ENCODE measurements around the gene NTRK2.
A peak's percentile ranks its signal among the peaks of the same experiment; 100 is the strongest.

NTRK2 gene

DNA sequence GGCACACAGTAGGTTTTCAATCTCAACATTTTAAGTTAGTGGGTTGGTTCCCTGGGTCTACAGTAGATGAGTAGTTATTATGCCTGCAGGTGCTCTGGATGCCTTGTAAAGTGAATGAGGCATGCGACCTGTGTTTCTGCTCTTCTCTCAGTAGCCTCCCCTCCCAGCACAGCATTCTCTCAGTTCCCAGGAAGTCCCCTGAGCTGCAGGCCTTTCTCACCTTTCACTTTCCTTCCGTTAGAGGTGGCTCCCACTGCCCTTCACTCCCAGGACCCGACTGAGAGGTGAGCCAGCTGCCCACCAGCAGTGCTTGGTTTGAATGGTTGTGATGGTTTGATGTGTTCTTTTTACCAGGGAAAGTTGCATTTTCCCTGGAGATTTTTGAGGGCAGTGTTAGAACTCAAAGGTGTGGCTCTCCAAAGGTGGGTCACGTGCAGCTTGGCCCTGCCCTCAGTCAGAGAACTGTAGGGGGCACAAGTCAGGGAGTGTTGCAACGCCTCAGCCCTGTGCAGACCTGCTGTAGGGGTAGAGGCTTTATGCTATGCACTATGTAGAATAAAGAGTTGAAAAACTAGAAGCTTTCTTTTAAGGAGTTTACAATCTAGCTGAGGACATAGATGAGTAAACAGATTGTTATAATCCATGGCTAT is 173.8 kb downstream of the NTRK2 start:
- no peak overlapping the region for H3K4me3 ChIP-seq (ENCODE audit: low read length)
- WGBS (ENCODE audit: insufficient coverage, insufficient read length), result no CpG with 5 or more reads among the region's 5 CpGs
- H3K27me3 ChIP-seq (ENCODE audit: control insufficient read depth, insufficient read depth, low read length), result no peaks in the 10 kb centered on the region
- DNase-seq (ENCODE audit: low read depth, low spot score), result no peak
- H3K36me3 ChIP-seq (ENCODE audit: control insufficient read depth, insufficient read depth, low read length), result no peaks in the 10 kb centered on the region
- no peak overlapping the region for H3K27ac ChIP-seq (ENCODE audit: low read length)
- H3K9me3 ChIP-seq (ENCODE audit: control insufficient read depth, insufficient read depth, low read length), result no peaks in the 10 kb centered on the region
- peaks cover 2% of the 10 kb centered on the region; the same call in 1 of the 2 replicates for H3K4me1 ChIP-seq (ENCODE audit: control insufficient read depth, insufficient read depth, low read length)

DNA sequence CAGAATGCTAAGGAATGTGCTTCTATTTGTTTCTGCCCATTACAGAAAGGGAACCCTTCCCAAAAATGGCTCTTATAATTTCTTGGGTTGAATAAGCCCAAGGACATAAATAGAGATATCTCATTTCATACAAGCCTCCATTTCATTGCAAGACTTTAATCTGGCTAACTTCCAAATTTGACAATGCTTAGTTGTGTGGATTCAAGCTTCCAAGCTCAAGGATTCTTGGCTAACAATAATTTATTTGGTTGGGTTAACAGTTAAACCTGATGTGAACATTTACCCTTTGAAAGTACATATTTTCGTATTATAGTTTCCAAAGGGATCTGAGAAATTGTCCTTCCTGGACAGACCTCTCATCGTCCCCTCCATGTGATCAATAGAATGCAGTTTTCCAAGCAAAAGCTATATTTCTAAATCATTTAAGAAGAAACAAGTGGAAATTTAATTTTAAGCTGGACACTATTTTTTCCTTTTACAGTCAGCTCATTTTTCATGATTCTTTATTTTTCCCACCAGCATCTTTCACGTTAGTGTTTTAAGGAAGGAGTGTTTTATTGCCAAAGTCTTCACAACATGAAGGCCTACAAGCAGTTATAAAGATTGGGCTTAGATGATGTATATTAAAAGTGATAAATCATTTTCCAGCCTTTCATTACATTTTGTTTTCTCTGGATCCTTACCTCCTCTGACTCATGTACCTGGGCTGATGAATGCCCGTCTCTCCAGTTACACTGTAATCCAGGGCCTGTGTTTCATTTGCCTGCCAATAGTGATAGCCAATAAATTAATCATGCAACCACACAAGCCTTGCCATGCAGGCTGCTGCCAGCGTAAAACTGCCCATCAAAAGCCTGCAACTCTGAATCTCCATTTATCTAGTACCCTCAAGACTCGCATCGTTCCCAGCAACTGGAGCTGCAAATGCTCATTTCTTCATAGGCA is 176.7 kb downstream of the NTRK2 start:
- no peak overlapping the region for H3K27ac ChIP-seq (ENCODE audit: low read length)

DNA sequence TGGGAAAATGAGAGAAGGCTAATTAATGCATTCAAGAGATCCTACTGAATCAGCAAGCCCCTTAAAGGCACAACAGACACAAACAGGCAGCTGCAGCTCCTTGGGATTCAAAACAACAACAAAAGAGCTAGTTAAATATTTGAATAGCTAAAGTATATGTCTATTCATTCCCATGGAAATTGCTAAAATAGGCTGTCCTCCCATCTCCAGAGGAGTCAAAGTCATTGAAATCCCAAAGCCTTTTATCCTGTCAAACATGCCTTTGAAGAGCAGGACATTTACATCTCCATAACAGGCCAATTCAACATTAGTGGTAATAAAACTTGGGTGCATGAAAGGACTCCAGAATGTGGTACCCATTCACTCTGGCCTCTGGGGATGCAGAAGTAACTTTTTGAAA is 177.4 kb downstream of the NTRK2 start:
- Histone ChIP-seq H3K4me3 (ENCODE audit: low read length) (no peak overlapping the region), H3K27ac (ENCODE audit: low read length) (no peak overlapping the region), H3K36me3 (ENCODE audit: control insufficient read depth, insufficient read depth, low read length) (no peaks in the 10 kb centered on the region), H3K27me3 (ENCODE audit: control insufficient read depth, insufficient read depth, low read length) (no peaks in the 10 kb centered on the region), H3K4me1 (ENCODE audit: control insufficient read depth, insufficient read depth, low read length) (peaks cover 2% of the 10 kb centered on the region; the same call in 1 of the 2 replicates), H3K9me3 (ENCODE audit: control insufficient read depth, insufficient read depth, low read length) (no peaks in the 10 kb centered on the region)
- DNase-seq (ENCODE audit: low read depth, low spot score), result no peak

More for the DNA sequence above, 176.7 kb downstream of the NTRK2 start:
- no peak for DNase-seq (ENCODE audit: low read depth, low spot score)
- no CpG with 5 or more reads among the region's 7 CpGs for WGBS (ENCODE audit: insufficient coverage, insufficient read length)
- H3K4me1 ChIP-seq (ENCODE audit: control insufficient read depth, insufficient read depth, low read length), result peaks cover 2% of the 10 kb centered on the region; the same call in 1 of the 2 replicates
- no peaks in the 10 kb centered on the region for H3K36me3 ChIP-seq (ENCODE audit: control insufficient read depth, insufficient read depth, low read length)
- H3K27me3 ChIP-seq (ENCODE audit: control insufficient read depth, insufficient read depth, low read length), result no peaks in the 10 kb centered on the region
- H3K4me3 ChIP-seq (ENCODE audit: low read length), result no peak overlapping the region
- H3K9me3 ChIP-seq (ENCODE audit: control insufficient read depth, insufficient read depth, low read length), result no peaks in the 10 kb centered on the region

DNA sequence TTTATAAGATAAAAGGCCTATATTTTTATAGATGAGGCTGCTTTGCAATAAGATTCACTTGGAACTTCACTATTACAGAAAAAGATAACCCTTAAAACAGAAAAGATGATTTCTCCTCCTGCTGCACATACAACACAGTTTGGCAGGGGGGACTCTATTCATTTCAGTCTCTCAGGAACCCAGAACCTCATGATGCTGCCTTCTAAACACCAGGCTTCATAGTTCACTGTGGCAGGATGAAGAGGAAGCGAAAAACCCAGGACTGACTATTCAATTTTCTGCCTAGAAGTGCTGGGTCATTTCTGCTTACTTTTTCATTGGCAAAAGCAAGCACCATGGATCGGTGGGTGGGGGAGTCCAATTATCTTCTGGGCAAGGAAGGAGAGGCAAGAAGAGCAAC is 179.5 kb downstream of the NTRK2 start:
- Histone ChIP-seq H3K9me3 (ENCODE audit: control insufficient read depth, insufficient read depth, low read length) (no peaks in the 10 kb centered on the region), H3K4me1 (ENCODE audit: control insufficient read depth, insufficient read depth, low read length) (peaks cover 4% of the 10 kb centered on the region), H3K4me3 (ENCODE audit: low read length) (no peak overlapping the region), H3K27ac (ENCODE audit: low read length) (no peak overlapping the region), H3K27me3 (ENCODE audit: control insufficient read depth, insufficient read depth, low read length) (no peaks in the 10 kb centered on the region), H3K36me3 (ENCODE audit: control insufficient read depth, insufficient read depth, low read length) (no peaks in the 10 kb centered on the region)
- WGBS (ENCODE audit: insufficient coverage, insufficient read length), result no CpG with 5 or more reads among the region's 2 CpGs
- no peak for DNase-seq (ENCODE audit: low read depth, low spot score)

DNA sequence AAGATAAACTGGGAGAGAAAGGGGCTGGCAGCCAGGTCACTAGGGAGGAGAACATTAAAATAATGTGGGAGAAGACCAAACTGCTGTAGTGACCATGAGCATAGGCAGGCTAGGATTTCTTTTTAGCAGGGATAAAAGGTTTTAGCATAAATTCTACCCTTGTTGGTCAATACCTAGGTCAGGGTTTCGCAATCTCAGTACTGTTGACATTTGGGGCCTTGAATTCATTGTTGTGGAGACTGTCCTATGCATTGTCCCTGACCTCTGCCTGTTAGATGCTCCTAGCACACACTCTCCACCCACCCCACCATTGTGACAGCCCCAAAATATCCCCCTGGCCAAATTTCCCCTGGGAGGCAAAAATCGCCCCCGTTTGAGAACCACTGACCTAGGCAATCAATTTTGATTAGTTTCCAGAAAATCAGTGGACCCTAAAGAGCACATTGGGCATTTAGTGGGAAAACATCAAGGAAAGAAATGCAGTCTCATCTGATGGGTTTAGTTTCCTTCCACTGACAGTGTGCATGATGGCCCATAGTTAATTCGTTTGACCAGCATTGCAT is 181.4 kb downstream of the NTRK2 start:
- H3K4me3 ChIP-seq (ENCODE audit: low read length), result no peak overlapping the region
- DNase-seq (ENCODE audit: low read depth, low spot score), result no peak
- no peaks in the 10 kb centered on the region for H3K9me3 ChIP-seq (ENCODE audit: control insufficient read depth, insufficient read depth, low read length)
- no peak overlapping the region for H3K27ac ChIP-seq (ENCODE audit: low read length)
- no peaks in the 10 kb centered on the region for H3K27me3 ChIP-seq (ENCODE audit: control insufficient read depth, insufficient read depth, low read length)
- H3K36me3 ChIP-seq (ENCODE audit: control insufficient read depth, insufficient read depth, low read length), result no peaks in the 10 kb centered on the region
- peaks cover 4% of the 10 kb centered on the region for H3K4me1 ChIP-seq (ENCODE audit: control insufficient read depth, insufficient read depth, low read length)
- no CpG with 5 or more reads among the region's 4 CpGs for WGBS (ENCODE audit: insufficient coverage, insufficient read length)

DNA sequence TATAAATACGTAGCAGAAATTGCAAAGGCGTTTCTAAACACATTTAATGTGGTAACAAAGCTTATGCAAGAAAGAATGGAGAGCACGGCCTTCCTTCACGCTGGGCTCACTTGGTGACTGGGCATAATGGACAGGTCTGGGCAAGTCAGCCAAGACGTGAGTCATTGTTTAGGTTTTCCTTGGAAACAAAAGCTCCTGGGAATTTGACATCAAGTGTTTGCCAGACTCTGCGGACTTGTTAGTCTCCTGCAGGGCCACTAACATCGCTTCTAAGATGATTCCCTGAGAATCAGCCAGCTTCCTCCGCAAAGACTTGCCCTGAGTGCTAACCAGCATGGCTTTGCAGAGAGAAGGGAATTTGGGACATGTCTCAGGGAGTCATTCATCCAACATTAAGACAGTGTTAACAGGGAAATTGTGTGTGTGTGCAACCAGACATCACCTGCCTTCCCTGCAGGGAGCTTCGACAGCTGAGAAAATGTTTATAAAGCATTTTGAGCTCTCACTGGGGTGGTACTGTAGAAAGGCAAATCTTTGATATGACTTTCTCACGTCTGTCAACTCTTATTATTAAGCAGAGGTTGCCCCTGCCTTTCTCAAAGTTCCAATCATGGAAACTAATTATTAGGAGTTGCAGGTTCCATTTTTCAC is 182.5 kb downstream of the NTRK2 start:
- Histone ChIP-seq H3K4me3 (ENCODE audit: low read length) (no peak overlapping the region), H3K27me3 (ENCODE audit: control insufficient read depth, insufficient read depth, low read length) (no peaks in the 10 kb centered on the region), H3K27ac (ENCODE audit: low read length) (no peak overlapping the region), H3K9me3 (ENCODE audit: control insufficient read depth, insufficient read depth, low read length) (no peaks in the 10 kb centered on the region), H3K36me3 (ENCODE audit: control insufficient read depth, insufficient read depth, low read length) (no peaks in the 10 kb centered on the region), H3K4me1 (ENCODE audit: control insufficient read depth, insufficient read depth, low read length) (peaks cover 2% of the 10 kb centered on the region)
- no CpG with 5 or more reads among the region's 10 CpGs for WGBS (ENCODE audit: insufficient coverage, insufficient read length)
- peak; percentile 31 for DNase-seq (ENCODE audit: low read depth, low spot score)

DNA sequence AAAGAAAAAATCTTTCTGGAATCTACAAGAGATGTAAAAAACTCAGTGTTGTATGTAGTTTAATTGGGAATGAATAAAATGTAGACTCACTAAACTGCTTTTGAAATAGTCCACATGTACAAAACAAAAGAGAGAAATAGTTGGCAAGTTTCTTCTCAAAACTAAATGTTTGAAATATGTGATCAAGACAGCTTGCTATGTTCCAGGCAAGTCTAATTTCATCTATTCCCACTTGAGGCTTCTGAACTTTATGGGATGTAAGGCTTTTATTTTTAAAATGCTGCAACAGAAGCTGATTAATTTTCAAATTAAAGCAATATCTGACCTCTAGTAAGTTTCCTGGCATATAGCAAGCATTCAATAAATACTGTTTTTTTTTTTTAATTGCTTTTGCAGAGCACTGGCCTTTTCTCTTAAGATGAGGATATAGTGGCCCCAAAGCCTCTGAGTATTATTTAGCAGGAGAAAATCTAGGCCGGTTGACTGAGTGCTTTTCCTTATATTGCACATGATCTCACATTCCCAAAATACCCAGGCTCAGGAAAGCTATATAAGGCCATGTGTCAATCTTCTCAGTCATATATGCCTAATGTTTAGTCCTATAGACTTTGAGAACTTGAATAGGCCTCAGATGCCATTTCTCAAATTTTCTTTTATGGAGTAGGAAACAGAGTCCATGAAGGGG is 183.2 kb downstream of the NTRK2 start:
- WGBS (ENCODE audit: insufficient coverage, insufficient read length), result no CpG with 5 or more reads among the region's 1 CpG
- Histone ChIP-seq H3K4me1 (ENCODE audit: control insufficient read depth, insufficient read depth, low read length) (peaks cover 2% of the 10 kb centered on the region), H3K9me3 (ENCODE audit: control insufficient read depth, insufficient read depth, low read length) (no peaks in the 10 kb centered on the region), H3K27ac (ENCODE audit: low read length) (no peak overlapping the region), H3K4me3 (ENCODE audit: low read length) (no peak overlapping the region), H3K27me3 (ENCODE audit: control insufficient read depth, insufficient read depth, low read length) (no peaks in the 10 kb centered on the region), H3K36me3 (ENCODE audit: control insufficient read depth, insufficient read depth, low read length) (no peaks in the 10 kb centered on the region)
- DNase-seq (ENCODE audit: low read depth, low spot score), result no peak

DNA sequence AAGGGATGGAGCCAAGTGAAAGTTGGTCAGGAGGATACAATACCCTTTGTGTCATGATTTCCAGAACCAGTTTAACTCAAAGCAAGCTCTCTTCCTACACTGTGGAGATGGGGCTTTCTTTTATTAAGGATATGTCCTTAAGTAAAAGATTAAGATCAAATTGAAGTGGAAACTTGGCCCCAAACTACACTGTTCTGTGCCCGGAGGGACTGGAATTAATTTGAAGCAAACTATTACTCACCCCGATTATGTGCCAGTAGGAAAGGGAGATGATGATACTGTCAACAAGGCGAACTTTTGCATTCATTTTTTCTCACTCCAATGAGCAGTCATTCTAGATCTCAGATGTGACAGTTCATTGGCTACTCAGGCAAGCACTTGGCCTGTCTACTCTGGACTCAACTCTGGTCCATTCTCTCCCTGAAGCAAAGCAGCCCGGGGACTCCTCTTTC is 186.7 kb downstream of the NTRK2 start:
- Histone ChIP-seq H3K27me3 (ENCODE audit: control insufficient read depth, insufficient read depth, low read length) (no peaks in the 10 kb centered on the region), H3K4me3 (ENCODE audit: low read length) (no peak overlapping the region), H3K36me3 (ENCODE audit: control insufficient read depth, insufficient read depth, low read length) (no peaks in the 10 kb centered on the region), H3K27ac (ENCODE audit: low read length) (no peak overlapping the region), H3K4me1 (ENCODE audit: control insufficient read depth, insufficient read depth, low read length) (peaks cover 2% of the 10 kb centered on the region), H3K9me3 (ENCODE audit: control insufficient read depth, insufficient read depth, low read length) (no peaks in the 10 kb centered on the region)
- no peak for DNase-seq (ENCODE audit: low read depth, low spot score)
- WGBS (ENCODE audit: insufficient coverage, insufficient read length), result no CpG with 5 or more reads among the region's 4 CpGs

DNA sequence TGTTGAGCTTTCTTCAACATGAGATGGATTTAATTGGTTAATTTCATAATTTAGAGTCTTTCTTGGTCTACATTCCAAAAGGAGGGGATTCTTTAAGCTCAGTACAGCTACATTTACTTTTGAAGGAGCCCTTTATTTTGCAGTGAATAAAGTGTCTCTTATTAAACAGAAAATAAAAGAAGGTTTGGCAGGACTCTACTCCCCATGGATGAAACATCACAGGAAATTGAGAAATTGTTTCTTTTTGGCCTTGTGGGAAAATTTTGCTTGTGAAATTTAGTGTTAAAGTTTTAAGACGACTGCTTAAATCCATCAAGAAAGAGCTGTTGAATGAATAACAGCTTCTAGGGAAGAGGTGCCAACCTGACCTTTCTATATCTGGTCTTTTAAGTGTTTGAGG is 187.7 kb downstream of the NTRK2 start:
- no peaks in the 10 kb centered on the region for H3K27me3 ChIP-seq (ENCODE audit: control insufficient read depth, insufficient read depth, low read length)
- H3K9me3 ChIP-seq (ENCODE audit: control insufficient read depth, insufficient read depth, low read length), result no peaks in the 10 kb centered on the region
- H3K4me3 ChIP-seq (ENCODE audit: low read length), result no peak overlapping the region
- no CpG with 5 or more reads among the region's 1 CpG for WGBS (ENCODE audit: insufficient coverage, insufficient read length)
- H3K4me1 ChIP-seq (ENCODE audit: control insufficient read depth, insufficient read depth, low read length), result peaks cover 4% of the 10 kb centered on the region
- H3K27ac ChIP-seq (ENCODE audit: low read length), result no peak overlapping the region
- no peak for DNase-seq (ENCODE audit: low read depth, low spot score)
- no peaks in the 10 kb centered on the region for H3K36me3 ChIP-seq (ENCODE audit: control insufficient read depth, insufficient read depth, low read length)

DNA sequence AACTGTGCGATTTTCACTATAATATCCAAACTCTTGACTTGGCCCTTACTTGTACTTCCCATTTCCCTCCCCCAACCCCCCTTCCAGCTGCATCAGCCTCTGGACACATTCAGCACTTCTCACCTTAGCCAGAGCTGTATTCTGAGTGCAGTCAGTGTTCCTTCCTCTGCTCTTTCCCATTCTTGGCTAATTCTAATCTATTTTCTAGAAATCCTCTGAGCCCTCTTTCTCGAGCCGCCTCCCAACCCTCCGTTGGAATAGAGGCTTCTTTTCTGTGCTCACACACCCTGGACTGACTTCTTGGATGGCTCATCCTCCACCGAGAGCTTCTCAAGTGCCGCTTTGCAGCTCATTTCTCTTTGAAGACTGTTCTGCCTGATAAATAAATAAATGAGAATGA is 188.8 kb downstream of the NTRK2 start:
- H3K4me3 ChIP-seq (ENCODE audit: low read length), result no peak overlapping the region
- no peaks in the 10 kb centered on the region for H3K36me3 ChIP-seq (ENCODE audit: control insufficient read depth, insufficient read depth, low read length)
- DNase-seq (ENCODE audit: low read depth, low spot score), result no peak
- H3K4me1 ChIP-seq (ENCODE audit: control insufficient read depth, insufficient read depth, low read length), result peaks cover 6% of the 10 kb centered on the region; the same call in 1 of the 2 replicates
- no CpG with 5 or more reads among the region's 6 CpGs for WGBS (ENCODE audit: insufficient coverage, insufficient read length)
- H3K9me3 ChIP-seq (ENCODE audit: control insufficient read depth, insufficient read depth, low read length), result no peaks in the 10 kb centered on the region
- no peaks in the 10 kb centered on the region for H3K27me3 ChIP-seq (ENCODE audit: control insufficient read depth, insufficient read depth, low read length)
- no peak overlapping the region for H3K27ac ChIP-seq (ENCODE audit: low read length)

Data from iPS DF 6.9 (cell line).